Measurements from ENCODE around the gene DLG2.

- TF ChIP-seq CTCF (IDR thresholded peaks at IDR 0.05) (no peak), POLR2A (IDR thresholded peaks at IDR 0.05) (no peak)
Observed at GRCh38 chr11:84089072-84090057, 1537.8 kb downstream of the DLG2 start.
